Activated naive CD4-positive, alpha-beta T cell treated with anti-CD3 and anti-CD28 coated beads, Interleukin-2, amount 10 ng/mL, durations not matched to agents 7 days and 5 days (primary cell): Measurements from ENCODE around the gene BEND3.

Experiments
- CTCF ChIA-PET: fragments of 350-600 bp; sonication (Branson Sonifier 250); formaldehyde crosslinking; loops from one replicate; lab custom pipeline; 2021; ENCODE audit warnings: antibody characterized with exemption; lab: Charles Lee
- DNase-seq: peaks from one replicate; pipeline ENCODE4 v3.0.0-alpha.2; 2020
- H3K27ac Mint-ChIP-seq: one replicate; pipeline ENCODE4 v1.8.0; 2021; ENCODE audit warnings: mild to moderate bottlenecking, moderate library complexity, mixed read lengths
- H3K27me3 Mint-ChIP-seq: one replicate; pipeline ENCODE4 v1.8.0; 2021; ENCODE audit warnings: mild to moderate bottlenecking, mixed read lengths
- H3K36me3 Mint-ChIP-seq: one replicate; pipeline ENCODE4 v1.8.0; 2021; ENCODE audit warnings: mixed read lengths
- H3K4me1 Mint-ChIP-seq: one replicate; pipeline ENCODE4 v1.8.0; 2021; ENCODE audit warnings: mixed read lengths
- H3K4me3 Mint-ChIP-seq: one replicate; pipeline ENCODE4 v1.8.0; 2021; ENCODE audit warnings: mild to moderate bottlenecking, moderate library complexity, mixed read lengths
- H3K9me3 Mint-ChIP-seq: one replicate; pipeline ENCODE4 v1.8.0; 2021; ENCODE audit warnings: mixed read lengths

BEND3 gene

GRCh38 chr6:107064579-107065065 is 50.7 kb downstream of the BEND3 start:
- H3K4me1 Mint-ChIP-seq = peaks cover 51% of the 10 kb centered on the region
- peak; percentile 30 for DNase-seq
- H3K27me3 Mint-ChIP-seq = no peaks in the 10 kb centered on the region
- peak overlapping the region; percentile 20 for H3K27ac Mint-ChIP-seq
- H3K9me3 Mint-ChIP-seq = no peaks in the 10 kb centered on the region
- CTCF ChIA-PET = interaction anchor here (1.0 kb wide), 1 partner anchor 20 kb away, joined by 3 read pairs; no protein-coding TSS in a partner anchor
- no peaks in the 10 kb centered on the region for H3K36me3 Mint-ChIP-seq
- H3K4me3 Mint-ChIP-seq = no peak overlapping the region

- Mint-ChIP-seq H3K9me3 (no peaks in the 10 kb centered on the region), H3K36me3 (no peaks in the 10 kb centered on the region), H3K27me3 (no peaks in the 10 kb centered on the region), H3K4me3 (no peak overlapping the region), H3K4me1 (peaks cover 51% of the 10 kb centered on the region), H3K27ac (no peak overlapping the region)
- CTCF ChIA-PET = interaction anchor here (0.7 to 1.2 kb wide), 2 partner anchors 51 to 276 kb away, joined by 3 read pairs; no protein-coding TSS in a partner anchor
- DNase-seq = no peak
Measured at GRCh38 chr6:107062691-107063090, 52.6 kb downstream of the BEND3 start.

GRCh38 chr6:107061125-107062020 is 53.9 kb downstream of the BEND3 start:
- H3K27me3 Mint-ChIP-seq = no peaks in the 10 kb centered on the region
- no peaks in the 10 kb centered on the region for H3K36me3 Mint-ChIP-seq
- H3K4me3 Mint-ChIP-seq = peak overlapping the region; percentile 44
- DNase-seq = peak; percentile 32
- peak overlapping the region; percentile 72 for H3K27ac Mint-ChIP-seq
- peaks cover 51% of the 10 kb centered on the region for H3K4me1 Mint-ChIP-seq
- CTCF ChIA-PET = interaction anchor here (0.8 to 1.1 kb wide), 2 partner anchors 52 to 64 kb away, joined by 3 read pairs; no protein-coding TSS in a partner anchor
- H3K9me3 Mint-ChIP-seq = no peaks in the 10 kb centered on the region

- Mint-ChIP-seq H3K4me3 (no peak overlapping the region), H3K27ac (no peak overlapping the region), H3K36me3 (no peaks in the 10 kb centered on the region), H3K9me3 (no peaks in the 10 kb centered on the region), H3K27me3 (no peaks in the 10 kb centered on the region), H3K4me1 (peaks cover 48% of the 10 kb centered on the region)
- no peak for DNase-seq
- CTCF ChIA-PET = interaction anchor here (0.8 to 1.1 kb wide), 2 partner anchors 53 to 63 kb away, joined by 3 read pairs; no protein-coding TSS in a partner anchor
Measured at GRCh38 chr6:107060704-107061103, 54.6 kb downstream of the BEND3 start.

GRCh38 chr6:107059606-107060005 is 55.7 kb downstream of the BEND3 start:
- Mint-ChIP-seq H3K27ac (no peak overlapping the region), H3K36me3 (no peaks in the 10 kb centered on the region), H3K4me3 (no peak overlapping the region), H3K9me3 (no peaks in the 10 kb centered on the region), H3K4me1 (peaks cover 37% of the 10 kb centered on the region), H3K27me3 (no peaks in the 10 kb centered on the region)
- CTCF ChIA-PET = interaction anchor here (0.7 kb wide), 1 partner anchor 54 kb away, joined by 3 read pairs; no protein-coding TSS in a partner anchor
- no peak for DNase-seq

GRCh38 chr6:107057679-107058078 is 57.6 kb downstream of the BEND3 start:
- H3K4me3 Mint-ChIP-seq = no peak overlapping the region
- no peak for DNase-seq
- no peaks in the 10 kb centered on the region for H3K9me3 Mint-ChIP-seq
- no peaks in the 10 kb centered on the region for H3K36me3 Mint-ChIP-seq
- CTCF ChIA-PET = interaction anchor here (0.6 to 0.7 kb wide), 2 partner anchors 184 to 583 kb away, joined by 3 to 6 read pairs; no protein-coding TSS in a partner anchor
- no peaks in the 10 kb centered on the region for H3K27me3 Mint-ChIP-seq
- no peak overlapping the region for H3K27ac Mint-ChIP-seq
- H3K4me1 Mint-ChIP-seq = peaks cover 23% of the 10 kb centered on the region

GRCh38 chr6:107056796-107057195 is 58.5 kb downstream of the BEND3 start:
- Mint-ChIP-seq H3K27me3 (no peaks in the 10 kb centered on the region), H3K4me1 (peaks cover 15% of the 10 kb centered on the region), H3K9me3 (no peaks in the 10 kb centered on the region), H3K36me3 (no peaks in the 10 kb centered on the region), H3K4me3 (no peak overlapping the region), H3K27ac (no peak overlapping the region)
- CTCF ChIA-PET = no interaction called here
- no peak for DNase-seq

GRCh38 chr6:107047807-107048206 is 67.5 kb downstream of the BEND3 start:
- Mint-ChIP-seq H3K36me3 (peaks cover 14% of the 10 kb centered on the region), H3K4me1 (peaks cover under 1% of the 10 kb centered on the region), H3K27me3 (no peaks in the 10 kb centered on the region), H3K9me3 (no peaks in the 10 kb centered on the region), H3K4me3 (no peak overlapping the region), H3K27ac (no peak overlapping the region)
- no peak for DNase-seq
- CTCF ChIA-PET = no interaction called here

- H3K4me1 Mint-ChIP-seq = peaks cover 6% of the 10 kb centered on the region
- CTCF ChIA-PET = no interaction called here
Measured at GRCh38 chr6:107045826-107046675, 69.3 kb downstream of the BEND3 start.

GRCh38 chr6:107033126-107033525 is 82.2 kb downstream of the BEND3 start:
- DNase-seq = no peak
- Mint-ChIP-seq H3K36me3 (peaks cover 14% of the 10 kb centered on the region), H3K27ac (no peak overlapping the region), H3K4me1 (peaks cover 27% of the 10 kb centered on the region), H3K9me3 (no peaks in the 10 kb centered on the region), H3K4me3 (no peak overlapping the region), H3K27me3 (peaks cover 4% of the 10 kb centered on the region)
- CTCF ChIA-PET = interaction anchor here (1.4 kb wide), 1 partner anchor 81 kb away, joined by 3 read pairs; no protein-coding TSS in a partner anchor

More at GRCh38 chr6:107045826-107046675, 69.3 kb downstream of the BEND3 start:
- Mint-ChIP-seq H3K9me3 (no peaks in the 10 kb centered on the region), H3K27me3 (no peaks in the 10 kb centered on the region), H3K27ac (no peak overlapping the region), H3K36me3 (peaks cover 8% of the 10 kb centered on the region), H3K4me3 (no peak overlapping the region)
- DNase-seq = no peak

- Mint-ChIP-seq H3K27me3 (peaks cover 4% of the 10 kb centered on the region), H3K4me3 (no peak overlapping the region), H3K9me3 (no peaks in the 10 kb centered on the region), H3K27ac (no peak overlapping the region), H3K4me1 (peaks cover 27% of the 10 kb centered on the region), H3K36me3 (peaks cover 14% of the 10 kb centered on the region)
- DNase-seq = no peak
- CTCF ChIA-PET = interaction anchor here (1.4 kb wide), 1 partner anchor 82 kb away, joined by 3 read pairs; no protein-coding TSS in a partner anchor
Measured at GRCh38 chr6:107032051-107032450, 83.3 kb downstream of the BEND3 start.

GRCh38 chr6:107030151-107030550 is 85.2 kb downstream of the BEND3 start:
- Mint-ChIP-seq H3K4me1 (peaks cover 29% of the 10 kb centered on the region), H3K27me3 (peaks cover 4% of the 10 kb centered on the region), H3K9me3 (no peaks in the 10 kb centered on the region), H3K4me3 (peak overlapping the region; percentile 95), H3K36me3 (peaks cover 9% of the 10 kb centered on the region), H3K27ac (peak overlapping the region; percentile 77)
- CTCF ChIA-PET = interaction anchor here (0.6 kb wide), 1 partner anchor 84 kb away, joined by 3 read pairs; no protein-coding TSS in a partner anchor
- DNase-seq = no peak

GRCh38 chr6:107026965-107027364 is 88.3 kb downstream of the BEND3 start:
- DNase-seq = no peak
- no peak overlapping the region for H3K4me3 Mint-ChIP-seq
- H3K4me1 Mint-ChIP-seq = peaks cover 25% of the 10 kb centered on the region
- CTCF ChIA-PET = interaction anchor here (1.1 to 3.1 kb wide), 3 partner anchors 54 to 88 kb away, joined by 3 to 17 read pairs (median 6); partner anchors contain the start of gene BEND3
- H3K27me3 Mint-ChIP-seq = peaks cover 4% of the 10 kb centered on the region
- no peaks in the 10 kb centered on the region for H3K9me3 Mint-ChIP-seq
- H3K27ac Mint-ChIP-seq = peak overlapping the region; percentile 71
- peaks cover 3% of the 10 kb centered on the region for H3K36me3 Mint-ChIP-seq
